HepG2 (cell line): ENCODE measurements around the gene LOC128125822.
"Not testable (repeated sequence)": the region's sequence is repeated elsewhere in the genome, so short reads cannot be mapped to it uniquely, and the experiment has no call there.

Experiments
- ARNTL ChIP-seq: sonication (generic); formaldehyde crosslinking; IDR thresholded peaks from 2 replicates; pipeline ENCODE4 v1.4.0; 2020; ENCODE audit warnings: mild to moderate bottlenecking, missing genetic modification reagents
- HDAC1 ChIP-seq: sonication (generic); formaldehyde crosslinking; IDR thresholded peaks from 2 replicates; pipeline ENCODE4 v1.5.1; 2020; ENCODE audit warnings: mild to moderate bottlenecking, missing genetic modification reagents
- HOMEZ ChIP-seq: IDR thresholded peaks from 2 replicates; pipeline ENCODE4 v1.6.1; 2016; ENCODE audit warnings: low read depth
- JUN ChIP-seq: sonication (generic); formaldehyde crosslinking; IDR thresholded peaks from 2 replicates; pipeline ENCODE4 v1.4.0; 2020; ENCODE audit warnings: mild to moderate bottlenecking, missing genetic modification reagents
- KDM5B ChIP-seq: sonication (generic); formaldehyde crosslinking; IDR thresholded peaks from 2 replicates; pipeline ENCODE4 v1.4.0; 2020; ENCODE audit warnings: missing genetic modification reagents, mild to moderate bottlenecking, borderline replicate concordance
- MAZ ChIP-seq, 2 experiments: sonication (generic) in 1 of 2; formaldehyde crosslinking in 1 of 2; IDR thresholded peaks; 2 replicates each; pipeline versions ENCODE4 v1.5.0 to v1.6.1; 2012 to 2020; ENCODE audit warnings: low read depth in 2 of 2, mild to moderate bottlenecking in 2 of 2, borderline replicate concordance in 1 of 2, improper control_type of control experiment in 1 of 2, low read length in 1 of 2, missing genetic modification reagents in 1 of 2, moderate library complexity in 1 of 2
- NR2C2 ChIP-seq: sonication (generic); formaldehyde crosslinking; IDR thresholded peaks from 2 replicates; pipeline ENCODE4 v1.4.0; 2020; ENCODE audit warnings: missing genetic modification reagents, mild to moderate bottlenecking, moderate library complexity, borderline replicate concordance
- RXRB ChIP-seq: IDR thresholded peaks from 2 replicates; pipeline ENCODE4 v1.6.1; 2016; ENCODE audit warnings: borderline replicate concordance, missing genetic modification reagents, missing compliant biosample characterization
- SNAI1 ChIP-seq: sonication (generic); formaldehyde crosslinking; IDR thresholded peaks from 2 replicates; pipeline ENCODE4 v1.5.0; 2020; ENCODE audit warnings: mild to moderate bottlenecking, missing genetic modification reagents, borderline replicate concordance
- SOX13 ChIP-seq, 3 experiments: fragments of 450-650 bp in 1 of 3; sonication (generic) in 1 of 3; formaldehyde crosslinking in 1 of 3; IDR thresholded peaks in 2 of 3; conservative IDR thresholded peaks in 1 of 3; 2 replicates each; pipeline versions ENCODE4 v1.5.0 to v1.6.1; 2016 to 2020; ENCODE audit warnings: antibody characterized with exemption in 1 of 3, mild to moderate bottlenecking in 1 of 3, missing compliant biosample characterization in 1 of 3, missing genetic modification reagents in 1 of 3, moderate library complexity in 1 of 3
- ZBTB3 ChIP-seq: sonication (generic); formaldehyde crosslinking; IDR thresholded peaks from 2 replicates; pipeline ENCODE4 v1.4.0; 2020; ENCODE audit warnings: low read depth, mild to moderate bottlenecking, moderate library complexity, missing genetic modification reagents, borderline replicate concordance
- ZBTB38 ChIP-seq: sonication (generic); formaldehyde crosslinking; IDR thresholded peaks from 2 replicates; pipeline ENCODE4 v1.5.1; 2020; ENCODE audit warnings: mild to moderate bottlenecking, missing genetic modification reagents
- ZNF230 ChIP-seq: sonication (generic); formaldehyde crosslinking; IDR thresholded peaks from 2 replicates; pipeline ENCODE4 v1.4.0; 2020; ENCODE audit warnings: mild to moderate bottlenecking, missing genetic modification reagents
- ZNF274 ChIP-seq: sonication (generic); formaldehyde crosslinking; IDR thresholded peaks from 2 replicates; pipeline ENCODE4 v1.5.1; 2020; ENCODE audit warnings: mild to moderate bottlenecking, missing genetic modification reagents
- ZNF383 ChIP-seq: sonication (generic); formaldehyde crosslinking; IDR thresholded peaks from 2 replicates; pipeline ENCODE4 v1.4.0; 2020; ENCODE audit warnings: missing genetic modification reagents, mild to moderate bottlenecking, borderline replicate concordance
- ZNF598 ChIP-seq: sonication (generic); formaldehyde crosslinking; IDR thresholded peaks from 2 replicates; pipeline ENCODE4 v1.5.1; 2020; ENCODE audit warnings: mild to moderate bottlenecking, missing genetic modification reagents, borderline replicate concordance
- ZNF678 ChIP-seq: sonication (generic); formaldehyde crosslinking; IDR thresholded peaks from 2 replicates; pipeline ENCODE4 v1.4.0; 2020; ENCODE audit warnings: mild to moderate bottlenecking, missing genetic modification reagents
- ZNF687 ChIP-seq: sonication (generic); formaldehyde crosslinking; IDR thresholded peaks from 2 replicates; pipeline ENCODE4 v1.5.1; 2020; ENCODE audit warnings: mild to moderate bottlenecking, missing genetic modification reagents, moderate library complexity
- ZNF691 ChIP-seq: sonication (generic); formaldehyde crosslinking; IDR thresholded peaks from 2 replicates; pipeline ENCODE4 v1.4.0; 2020; ENCODE audit warnings: missing genetic modification reagents, low read depth, mild to moderate bottlenecking, borderline replicate concordance
- ZNF772 ChIP-seq: sonication (generic); formaldehyde crosslinking; IDR thresholded peaks from 2 replicates; pipeline ENCODE4 v1.5.0; 2020; ENCODE audit warnings: mild to moderate bottlenecking, missing genetic modification reagents
- ZSCAN31 ChIP-seq: sonication (generic); formaldehyde crosslinking; IDR thresholded peaks from 2 replicates; pipeline ENCODE4 v1.5.0; 2020; ENCODE audit warnings: low read depth, mild to moderate bottlenecking, missing genetic modification reagents

LOC128125822 gene

GRCh38 chr6:63522911-63523287 is 49.4 kb upstream of the LOC128125822 start (continued):
- TF ChIP-seq ZBTB3 (CRISPR knock-in tag) (0 out of 2 replicates have a peak, but pooled peaks have one; percentile 50), ZNF687 (peak; percentile 50), ZNF230 (CRISPR knock-in tag) (0 out of 2 replicates have a peak, but pooled peaks have one; percentile 49), SOX13 (CRISPR knock-in tag; conservative IDR thresholded peaks at IDR 0.05 in 1 of 2, IDR thresholded peaks at IDR 0.05 in 1 of 2) (0 out of 4 replicates have a peak, but pooled peaks of 1 of the 2 experiments have one; percentile 41), ZNF678 (CRISPR knock-in tag) (0 out of 2 replicates have a peak, but pooled peaks have one; percentile 33), JUN (CRISPR knock-in tag) (0 out of 2 replicates have a peak, but pooled peaks have one; percentile 25), ZSCAN31 (CRISPR knock-in tag) (0 out of 2 replicates have a peak, but pooled peaks have one; percentile 26), ZBTB38 (peak; percentile 45; the same call in 1 of the 2 replicates), HDAC1 (CRISPR knock-in tag) (peak; percentile 43; the same call in 1 of the 2 replicates), ZNF691 (0 out of 2 replicates have a peak, but pooled peaks have one; percentile 44), MAZ (CRISPR knock-in tag; IDR thresholded peaks at IDR 0.05; ENCODE audit: low read depth) (peak; percentile 27; the same call in 1 of the 2 replicates), ARNTL (0 out of 2 replicates have a peak, but pooled peaks have one; percentile 52), ZNF383 (CRISPR knock-in tag) (0 out of 2 replicates have a peak, but pooled peaks have one; percentile 41), KDM5B (CRISPR knock-in tag) (peak; percentile 50; the same call in 1 of the 2 replicates), ZNF274 (CRISPR knock-in tag) (0 out of 2 replicates have a peak, but pooled peaks have one; percentile 36), ZNF598 (CRISPR knock-in tag) (0 out of 2 replicates have a peak, but pooled peaks have one; percentile 19), ZNF772 (peak; percentile 65; the same call in 1 of the 2 replicates), SNAI1 (CRISPR knock-in tag) (0 out of 2 replicates have a peak, but pooled peaks have one; percentile 64), NR2C2 (CRISPR knock-in tag) (peak; percentile 53; the same call in 1 of the 2 replicates), HOMEZ (CRISPR knock-in tag) (0 out of 2 replicates have a peak, but pooled peaks have one; percentile 8), RXRB (CRISPR knock-in tag) (0 out of 2 replicates have a peak, but pooled peaks have one; percentile 7)
- TF ChIP-seq SOX13 (IDR thresholded peaks at IDR 0.05); MAZ (IDR thresholded peaks at IDR 0.05; ENCODE audit: borderline replicate concordance, low read depth, low read length): not testable (repeated sequence)
